ENCODE measurements around the gene LDLRAD4.

The LDLRAD4 gene

DNA sequence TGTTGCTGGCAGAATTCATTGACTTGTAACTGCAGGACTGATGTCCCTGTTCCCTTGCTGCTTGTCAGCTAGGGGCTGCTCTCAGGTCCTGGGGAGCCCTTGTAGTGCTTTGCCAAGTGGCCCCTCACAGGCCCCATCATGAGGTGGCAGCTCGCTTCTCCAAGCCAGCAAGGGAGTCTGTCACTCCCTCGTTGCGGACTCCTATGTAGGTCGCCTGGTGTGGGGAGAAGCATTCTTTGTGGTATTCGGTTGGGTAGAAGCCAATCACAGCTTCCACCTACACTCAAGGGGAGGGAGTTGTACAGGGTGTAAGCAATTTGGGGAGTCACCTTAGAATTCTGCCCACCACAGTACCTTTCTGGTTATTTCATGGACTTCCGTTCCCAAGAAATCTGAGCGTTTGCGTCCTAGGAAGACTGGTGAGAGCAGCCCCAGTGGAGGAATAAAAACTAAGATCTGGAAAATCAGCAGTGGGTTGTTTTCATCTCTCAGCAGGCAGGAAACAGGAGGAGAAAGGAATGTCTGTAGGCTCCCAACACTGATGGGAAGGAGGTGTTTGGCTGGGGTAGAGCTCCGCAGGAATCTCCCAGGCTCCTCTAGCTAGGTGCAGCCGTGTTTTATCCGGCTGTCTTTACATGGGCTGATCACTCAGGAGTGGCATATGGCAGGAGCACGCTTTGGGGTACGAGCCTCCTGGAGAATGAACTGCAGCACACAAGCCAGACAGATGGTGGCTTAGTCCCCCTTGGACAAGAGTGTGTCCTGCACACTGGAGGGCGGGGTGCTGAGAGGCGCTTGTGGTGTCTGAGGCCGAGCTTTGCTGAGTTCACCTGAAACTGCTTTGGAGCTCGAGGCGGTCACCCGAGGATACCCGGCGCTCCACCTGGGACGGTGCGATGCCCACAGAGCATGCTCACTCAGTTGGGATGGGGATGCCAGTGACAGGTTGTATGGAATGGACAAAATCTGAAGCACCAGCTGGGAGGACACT is 58.3 kb downstream of the LDLRAD4 start:
- TF ChIP-seq, protein P1, sequence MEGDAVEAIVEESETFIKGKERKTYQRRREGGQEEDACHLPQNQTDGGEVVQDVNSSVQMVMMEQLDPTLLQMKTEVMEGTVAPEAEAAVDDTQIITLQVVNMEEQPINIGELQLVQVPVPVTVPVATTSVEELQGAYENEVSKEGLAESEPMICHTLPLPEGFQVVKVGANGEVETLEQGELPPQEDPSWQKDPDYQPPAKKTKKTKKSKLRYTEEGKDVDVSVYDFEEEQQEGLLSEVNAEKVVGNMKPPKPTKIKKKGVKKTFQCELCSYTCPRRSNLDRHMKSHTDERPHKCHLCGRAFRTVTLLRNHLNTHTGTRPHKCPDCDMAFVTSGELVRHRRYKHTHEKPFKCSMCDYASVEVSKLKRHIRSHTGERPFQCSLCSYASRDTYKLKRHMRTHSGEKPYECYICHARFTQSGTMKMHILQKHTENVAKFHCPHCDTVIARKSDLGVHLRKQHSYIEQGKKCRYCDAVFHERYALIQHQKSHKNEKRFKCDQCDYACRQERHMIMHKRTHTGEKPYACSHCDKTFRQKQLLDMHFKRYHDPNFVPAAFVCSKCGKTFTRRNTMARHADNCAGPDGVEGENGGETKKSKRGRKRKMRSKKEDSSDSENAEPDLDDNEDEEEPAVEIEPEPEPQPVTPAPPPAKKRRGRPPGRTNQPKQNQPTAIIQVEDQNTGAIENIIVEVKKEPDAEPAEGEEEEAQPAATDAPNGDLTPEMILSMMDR (conservative IDR thresholded peaks at IDR 0.05; ENCODE audit: low read depth, low read length) = no peak
- DNase-seq (ENCODE audit: low read depth) = peak; percentile 5
- H3K4me3 ChIP-seq (ENCODE audit: low read depth, low read length) = no peak overlapping the region

DNA sequence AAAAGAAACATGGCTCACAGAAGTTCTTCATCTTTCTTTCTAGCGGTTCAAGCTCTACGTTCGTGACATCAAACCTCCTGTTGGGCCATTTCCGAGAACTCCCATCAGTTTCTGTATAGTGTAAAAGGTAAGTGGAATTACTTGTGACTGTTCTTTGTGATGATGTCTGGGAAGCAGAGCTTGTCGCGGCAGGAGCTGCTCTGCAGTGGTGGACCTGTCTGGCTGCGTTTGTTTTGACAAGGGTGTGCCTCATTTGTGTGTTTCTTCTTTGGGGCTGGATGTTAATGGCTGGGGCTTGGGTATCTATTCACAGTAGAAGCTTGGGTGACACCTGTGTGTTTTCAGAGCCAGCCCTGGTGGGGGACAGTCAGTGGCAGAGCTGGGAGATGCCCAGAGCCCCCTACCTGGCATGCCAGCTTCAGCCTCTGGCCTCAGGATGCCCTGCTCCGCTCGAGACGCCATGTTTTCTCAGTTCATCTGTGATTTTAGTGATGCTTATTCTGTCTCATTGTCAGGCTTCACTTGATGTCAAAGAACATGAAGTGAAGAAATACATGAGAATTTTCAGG is 59.6 kb downstream of the LDLRAD4 start:
- TF ChIP-seq, protein P1 (conservative IDR thresholded peaks at IDR 0.05; ENCODE audit: low read depth, low read length) = no peak
- no peak for DNase-seq (ENCODE audit: low read depth)
- no peak overlapping the region for H3K4me3 ChIP-seq (ENCODE audit: low read depth, low read length)

DNA sequence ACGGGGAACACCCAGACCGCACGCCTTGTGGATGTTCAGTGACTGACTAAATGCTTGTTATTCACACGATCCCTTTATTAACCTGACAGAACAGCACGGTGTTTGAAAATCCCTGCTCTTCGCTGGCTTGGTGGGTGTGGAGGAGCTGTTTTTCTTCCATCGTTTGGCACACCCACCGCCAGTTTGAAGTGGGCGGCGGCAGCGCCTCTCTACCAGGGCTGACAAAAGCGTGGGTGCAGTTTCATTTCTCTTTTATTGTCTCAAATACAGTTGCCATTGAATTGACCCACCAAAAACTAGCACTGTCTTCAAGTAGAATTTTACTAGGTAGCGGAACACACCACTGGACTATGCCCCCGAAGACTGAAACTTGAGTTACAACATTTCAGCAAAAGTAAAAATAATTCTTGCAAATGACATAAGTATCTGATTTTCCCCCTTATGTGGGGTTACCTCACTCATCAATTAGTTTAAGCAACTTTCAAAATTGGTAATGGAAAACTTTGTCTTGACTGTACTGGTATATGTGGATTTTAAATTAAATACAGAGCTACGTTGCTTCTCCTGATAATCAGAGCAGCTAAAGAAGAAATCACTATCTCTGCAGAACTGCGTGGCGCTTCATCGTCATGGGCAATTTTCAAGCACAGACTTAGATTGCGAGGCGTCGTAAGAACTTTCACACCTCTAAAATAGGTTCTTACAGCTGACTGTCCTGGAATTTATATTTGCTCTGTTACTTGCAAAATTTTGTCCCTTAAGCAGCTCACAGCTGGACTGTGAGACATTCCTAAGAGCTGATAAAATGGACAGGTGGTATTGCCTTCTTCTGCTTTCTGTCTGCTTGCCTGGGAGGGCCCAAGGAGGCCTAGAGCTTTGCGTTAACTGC is 60.9 kb downstream of the LDLRAD4 start:
- DNase-seq (ENCODE audit: low read depth) = no peak
- TF ChIP-seq, protein P1 (conservative IDR thresholded peaks at IDR 0.05; ENCODE audit: low read depth, low read length) = no peak
- H3K4me3 ChIP-seq (ENCODE audit: low read depth, low read length) = no peak overlapping the region

DNA sequence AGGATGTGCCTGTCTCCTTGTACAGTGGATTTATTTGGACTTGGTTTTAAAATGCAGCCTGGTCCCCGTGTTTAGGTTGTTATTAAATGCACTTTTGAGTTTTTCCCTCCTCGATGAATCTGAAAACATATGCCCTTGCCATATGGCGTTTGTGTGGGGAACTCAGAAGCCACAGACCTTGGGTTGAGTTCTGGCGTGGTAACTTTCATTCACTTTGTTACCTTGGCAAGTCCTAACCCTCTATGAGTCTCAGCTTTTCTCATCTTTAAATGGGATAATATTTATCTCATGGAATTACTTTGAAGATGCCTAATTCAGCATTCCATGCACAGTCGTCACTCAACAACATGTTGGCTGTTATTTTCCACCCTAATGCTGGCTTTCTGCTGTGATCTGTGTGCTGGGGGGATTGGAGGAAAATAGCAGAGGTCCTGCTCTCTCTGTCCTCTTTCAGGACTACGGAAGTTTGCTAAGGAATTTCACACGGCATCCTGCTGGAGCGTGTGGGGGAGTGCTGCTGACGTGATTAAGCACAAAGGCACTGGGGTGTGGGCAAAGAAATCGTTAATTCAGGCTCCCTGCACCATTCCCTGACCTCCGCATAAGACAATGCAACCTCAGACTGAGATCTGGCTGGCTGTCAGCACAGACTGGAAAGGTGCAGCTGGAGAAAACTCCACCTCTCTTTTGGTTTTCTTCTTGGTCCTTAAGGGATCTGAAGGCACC is 61.7 kb downstream of the LDLRAD4 start:
- TF ChIP-seq, protein P1 (conservative IDR thresholded peaks at IDR 0.05; ENCODE audit: low read depth, low read length) = no peak
- DNase-seq (ENCODE audit: low read depth) = peak; percentile 7

DNA sequence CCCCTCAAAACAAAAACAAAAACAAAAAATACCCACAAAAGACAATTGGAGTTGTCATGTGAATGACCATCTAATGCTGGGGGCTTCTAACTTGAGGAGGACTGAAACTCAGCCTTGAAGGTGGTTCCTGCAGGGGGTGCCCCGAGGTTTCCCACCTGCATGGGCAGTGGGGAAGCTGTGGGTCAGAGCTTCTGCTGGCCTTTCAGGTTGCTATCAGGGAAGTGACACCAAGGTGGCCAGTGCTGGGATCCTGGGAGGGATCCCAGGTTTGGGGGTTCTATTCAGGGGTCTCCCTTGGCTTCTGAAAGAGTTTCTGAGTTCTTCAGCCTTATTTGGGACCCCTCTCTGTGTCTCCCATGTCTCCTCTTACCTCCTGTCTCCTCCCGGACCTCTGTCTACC is 62.8 kb downstream of the LDLRAD4 start:
- DNase-seq (ENCODE audit: low read depth) = no peak
- TF ChIP-seq, protein P1 (conservative IDR thresholded peaks at IDR 0.05; ENCODE audit: low read depth, low read length) = no peak
- no peak overlapping the region for H3K4me3 ChIP-seq (ENCODE audit: low read depth, low read length)

More for the DNA sequence above, 61.7 kb downstream of the LDLRAD4 start:
- no peak overlapping the region for H3K4me3 ChIP-seq (ENCODE audit: low read depth, low read length)

DNA sequence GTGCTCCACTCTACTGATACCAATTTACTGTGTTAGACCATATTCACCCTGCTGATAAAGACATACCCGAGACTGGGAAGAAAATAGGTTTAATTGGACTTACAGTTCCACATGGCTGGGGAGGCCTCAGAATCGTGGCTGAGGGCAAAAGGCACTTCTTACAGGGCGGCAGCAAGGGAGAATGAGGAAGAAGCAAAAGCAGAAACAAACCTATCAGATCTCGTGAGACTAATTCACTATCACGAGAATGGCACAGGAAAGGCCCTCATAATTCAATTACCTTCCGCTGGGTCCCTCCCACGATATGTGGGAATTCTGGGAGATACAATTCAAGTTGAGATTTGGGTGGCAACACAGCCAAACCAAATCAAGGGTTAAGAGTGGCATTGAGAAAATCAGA is 65.2 kb downstream of the LDLRAD4 start:
- DNase-seq (ENCODE audit: low read depth) = no peak
- TF ChIP-seq, protein P1 (conservative IDR thresholded peaks at IDR 0.05; ENCODE audit: low read depth, low read length) = no peak
- no peak overlapping the region for H3K4me3 ChIP-seq (ENCODE audit: low read depth, low read length)
